ENCODE data around the gene HERC5.
A peak's percentile ranks its signal among the peaks of the same experiment; 100 is the strongest.
"Not testable (repeated sequence)": the region's sequence is repeated elsewhere in the genome, so short reads cannot be mapped to it uniquely, and the experiment has no call there.

The HERC5 gene

GRCh38 chr4:88523325-88524129, 66.6 kb downstream of the HERC5 start, which contains the start of gene PYURF:
TSS of gene PYURF (minus strand) at chr4:88523776. CDS start at chr4:88523700, 76 bp downstream.
- no peak for FAIRE-seq

DNA sequence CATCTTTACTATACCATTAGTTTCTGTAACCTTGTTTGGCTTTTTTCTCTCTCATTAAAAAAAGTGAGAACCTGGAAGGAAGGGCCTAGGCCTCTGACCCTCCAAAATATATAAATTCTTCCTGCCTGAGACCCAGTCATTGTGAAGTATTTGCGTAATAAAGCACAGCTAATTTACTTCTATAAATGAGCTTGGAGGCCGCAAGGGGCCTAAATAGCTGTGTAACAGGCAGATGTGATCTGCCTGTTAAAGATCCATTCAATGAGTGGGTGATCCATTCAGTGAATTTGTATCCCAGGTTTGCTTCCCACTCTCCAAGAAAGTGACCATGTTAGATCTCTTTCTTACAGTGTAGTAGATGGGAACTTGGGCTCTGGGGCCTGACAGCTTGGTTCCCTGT, 67.3 kb downstream of the HERC5 start:
- FAIRE-seq, result no peak

GRCh38 chr4:88526221-88526815, 69.4 kb downstream of the HERC5 start:
- FAIRE-seq, result no peak

- FAIRE-seq, result no peak
Observed at GRCh38 chr4:88527787-88528186, 70.9 kb downstream of the HERC5 start.

DNA sequence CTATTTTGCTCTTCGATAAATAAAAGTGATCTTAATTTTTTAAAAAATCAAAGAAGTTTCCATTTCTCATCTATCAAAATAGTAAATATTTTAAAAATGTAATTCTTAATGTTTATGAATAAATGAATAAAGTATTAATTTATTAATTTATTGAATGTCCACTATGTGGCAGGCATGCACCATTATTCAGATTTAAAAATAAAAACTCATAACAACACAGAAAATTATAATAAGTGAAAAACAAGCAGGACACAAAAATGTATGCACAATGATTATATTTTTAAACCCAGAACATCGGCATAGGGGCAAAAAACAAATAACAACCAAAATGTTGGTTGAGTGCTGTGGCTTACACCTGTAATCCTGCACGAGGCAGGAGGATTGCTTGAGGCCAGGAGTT, 71.9 kb downstream of the HERC5 start:
- peak; percentile 66 for FAIRE-seq

GRCh38 chr4:88531549-88531948, 74.6 kb downstream of the HERC5 start:
- no peak for FAIRE-seq

DNA sequence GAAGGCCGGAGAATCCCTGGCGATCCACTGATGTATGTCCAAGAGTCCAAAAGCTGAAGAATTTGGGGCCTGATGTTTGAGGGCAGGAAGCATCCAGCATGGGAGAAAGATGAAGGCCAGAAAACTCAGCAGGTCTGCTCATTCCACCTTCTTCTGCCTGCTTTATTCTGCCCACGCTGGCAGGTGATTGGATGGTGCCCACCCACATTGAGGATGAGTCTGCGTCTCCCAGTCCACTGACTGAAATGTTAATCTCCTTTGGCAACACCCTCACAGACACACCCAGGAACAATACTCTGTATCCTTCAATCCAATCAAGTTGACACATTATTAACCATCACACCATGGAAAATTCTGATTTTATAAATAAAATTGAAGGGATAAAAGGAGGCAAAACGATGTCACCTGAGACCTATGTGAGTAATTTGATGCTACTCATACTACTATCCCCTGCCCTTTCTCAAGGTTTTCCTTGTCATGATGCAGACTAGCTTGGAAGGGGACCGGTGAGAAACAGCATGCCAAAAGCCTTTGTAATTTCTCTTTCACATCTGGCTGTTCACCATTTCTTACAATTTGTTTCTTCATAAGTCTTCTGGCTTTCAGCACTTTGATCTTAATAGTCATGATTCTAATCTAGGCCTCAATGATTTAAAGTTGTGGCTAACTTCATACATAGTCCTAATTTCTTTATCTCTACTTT, 76.3 kb downstream of the HERC5 start:
- no peak for FAIRE-seq

GRCh38 chr4:88533937-88534750, 77.2 kb downstream of the HERC5 start:
- no peak for FAIRE-seq

DNA sequence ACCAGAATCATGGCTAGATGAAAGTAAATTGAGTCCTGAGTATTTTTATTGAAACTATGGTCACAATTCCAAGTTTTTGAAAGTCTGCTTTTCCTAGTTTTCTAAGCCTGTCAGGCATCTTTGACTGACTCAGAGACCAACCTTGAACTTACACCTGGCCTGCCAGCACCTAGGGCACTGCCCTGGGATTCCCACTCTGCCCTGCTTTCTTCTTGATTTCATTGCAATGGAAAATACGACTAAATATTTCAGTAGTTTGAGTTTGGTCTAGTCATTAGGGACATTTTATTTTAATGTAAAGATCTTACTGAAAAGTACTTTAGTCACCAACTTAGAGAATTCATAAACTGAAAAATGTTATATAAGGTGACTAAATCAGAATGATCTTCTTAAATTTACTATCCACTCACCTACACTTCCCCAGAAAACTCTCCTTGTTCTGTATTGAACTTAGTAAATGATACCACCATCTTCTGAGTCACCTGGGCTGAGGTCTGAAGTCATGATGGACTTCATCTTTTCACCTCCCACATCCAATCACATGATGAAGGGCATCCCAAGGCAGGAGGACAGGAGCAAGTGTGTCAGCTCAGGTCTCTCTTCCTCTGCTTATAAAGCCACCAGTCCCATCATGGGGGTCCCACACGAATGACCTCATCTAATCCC, 78.3 kb downstream of the HERC5 start:
- no peak for FAIRE-seq

DNA sequence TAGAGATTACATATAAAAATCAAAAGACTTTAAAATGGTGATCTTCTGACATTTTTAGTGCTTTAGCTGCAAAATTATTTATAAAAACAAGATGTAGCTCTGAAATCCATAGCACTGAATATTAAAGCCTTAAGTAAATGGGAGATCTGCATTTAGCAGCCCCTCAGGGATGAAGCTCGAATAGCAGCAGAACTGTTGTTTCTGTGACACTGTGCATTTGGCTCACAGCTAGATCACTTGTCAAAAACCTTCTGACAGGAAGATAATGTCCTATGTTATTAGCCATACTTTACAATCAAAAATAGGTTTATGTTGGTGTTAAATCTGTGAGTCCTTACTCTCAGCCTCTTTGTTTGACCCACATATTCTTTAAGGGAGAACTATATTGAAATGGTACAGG, 80.8 kb downstream of the HERC5 start:
- no peak for FAIRE-seq

DNA sequence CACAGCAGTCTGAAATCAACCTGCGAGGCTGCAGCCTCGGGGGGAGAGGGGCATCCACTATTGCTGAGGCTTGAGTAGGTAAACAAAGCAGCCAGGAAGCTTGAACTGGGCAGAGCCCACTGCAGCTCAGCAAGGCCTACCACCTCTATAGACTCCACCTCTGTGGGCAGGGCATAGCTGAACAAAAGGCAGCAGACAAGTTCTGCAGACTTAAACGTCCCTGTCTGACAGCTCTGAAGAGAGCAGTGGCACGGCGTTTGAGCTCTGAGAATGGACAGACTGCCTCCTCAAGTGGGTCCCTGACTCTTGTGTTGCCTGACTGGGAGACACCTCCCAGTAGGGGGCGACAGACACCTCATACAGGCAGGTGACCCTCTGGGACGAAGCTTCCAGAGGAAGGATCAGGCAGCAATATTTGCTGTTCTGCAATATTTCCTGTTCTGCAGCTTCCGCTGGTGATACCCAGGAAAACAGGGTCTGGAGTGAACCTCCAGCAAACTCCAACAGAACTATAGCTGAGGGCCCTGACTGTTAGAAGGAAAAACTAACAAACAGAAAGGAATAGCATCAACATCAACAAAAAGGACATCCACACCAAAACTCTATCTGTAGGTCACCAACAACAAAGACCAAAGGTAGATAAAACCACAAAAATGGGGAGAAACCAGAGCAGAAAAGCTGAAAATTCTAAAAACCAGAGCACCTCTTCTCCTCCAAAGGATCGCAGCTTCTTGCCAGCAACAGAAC, 82.6 kb downstream of the HERC5 start:
- FAIRE-seq, result not testable (repeated sequence)

DNA sequence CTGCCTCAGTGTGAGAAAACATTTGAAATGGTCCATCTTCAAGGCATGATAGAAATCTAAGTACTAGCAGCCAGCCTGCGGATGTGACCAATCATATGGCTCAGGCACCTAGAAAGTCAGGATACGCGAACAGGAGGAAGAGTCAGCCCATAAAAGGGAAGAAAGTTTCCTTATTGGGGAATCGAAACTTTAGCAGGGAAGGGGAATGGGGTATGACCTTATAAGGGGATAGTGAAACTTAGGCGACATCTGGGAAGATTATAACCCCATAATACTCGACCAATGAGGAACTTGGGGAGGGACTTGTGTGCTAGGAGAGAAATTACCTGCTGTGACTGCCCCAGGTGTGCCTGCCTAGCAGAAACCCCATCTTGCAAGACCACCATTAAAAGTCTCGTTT, 92.9 kb downstream of the HERC5 start:
- no peak for FAIRE-seq
